ES-I3 (cell line): Measurements from ENCODE around the gene DLGAP1.
"Not testable (repeated sequence)": the region's sequence is repeated elsewhere in the genome, so short reads cannot be mapped to it uniquely, and the experiment has no call there.

ENCODE experiments used
- H3K36me3 ChIP-seq: 2 replicates; pipeline ENCODE4 v1.6.1; 2013; ENCODE audit warnings: mild to moderate bottlenecking, low read length, control low read depth, moderate library complexity; ENCODE audit not compliant: insufficient read depth
- H3K4me1 ChIP-seq: 2 replicates; pipeline ENCODE4 v1.6.1; 2013; ENCODE audit warnings: mild to moderate bottlenecking, control low read depth, low read length; ENCODE audit not compliant: insufficient read depth
- H3K9ac ChIP-seq: 2 replicates; pipeline ENCODE4 v1.6.1; 2013; ENCODE audit warnings: low read depth, mild to moderate bottlenecking, low read length, moderate library complexity
- H3K9me3 ChIP-seq: 2 replicates; pipeline ENCODE4 v1.6.1; 2013; ENCODE audit warnings: mild to moderate bottlenecking, low read length, moderate library complexity; ENCODE audit not compliant: control insufficient read depth, insufficient read depth

DLGAP1 gene

GRCh38 chr18:3661989-3662388, 793.1 kb downstream of the DLGAP1 start:
- Histone ChIP-seq H3K9me3 (peaks cover 4% of the 10 kb centered on the region; the same call in 1 of the 2 replicates), H3K4me1 (peaks cover 20% of the 10 kb centered on the region), H3K9ac (no peak overlapping the region), H3K36me3 (no peaks in the 10 kb centered on the region)

DNA sequence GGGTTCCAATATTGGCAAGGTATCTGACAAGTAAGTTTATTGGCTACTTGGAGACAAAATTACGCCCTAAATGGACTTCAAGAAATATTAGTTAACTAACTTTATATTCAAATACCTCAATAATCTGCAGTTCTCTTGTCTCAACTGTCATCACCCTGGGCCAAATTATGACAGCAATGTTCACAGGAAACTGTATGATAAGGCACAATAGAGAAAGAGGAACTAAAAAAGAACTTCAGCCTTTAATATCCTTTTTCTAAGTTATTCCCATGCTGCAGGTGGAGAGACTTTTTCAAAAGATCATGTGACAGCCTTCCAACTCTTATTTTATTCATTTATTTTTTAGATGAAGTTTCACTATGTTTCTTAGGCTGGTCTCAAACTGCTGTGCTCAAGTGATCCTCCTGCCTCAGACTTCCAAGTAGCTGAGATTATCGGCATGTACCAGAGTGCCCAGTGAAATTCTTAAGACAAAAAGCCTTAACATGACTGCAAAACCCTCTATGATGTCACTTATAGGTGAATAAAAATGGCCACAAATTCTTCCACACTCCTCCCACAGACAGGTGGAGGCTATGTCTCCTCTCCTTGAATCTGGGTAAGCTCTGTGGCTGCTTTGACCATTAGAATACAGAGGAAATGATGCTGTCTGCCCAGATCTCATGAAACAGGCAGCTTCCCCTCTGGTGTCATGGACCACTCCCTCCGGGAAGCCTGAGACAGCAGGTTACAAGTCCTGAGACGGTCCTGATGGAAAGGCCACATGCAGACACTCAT, 794.2 kb downstream of the DLGAP1 start:
- Histone ChIP-seq H3K36me3 (no peaks in the 10 kb centered on the region), H3K9ac (no peak overlapping the region), H3K9me3 (peaks cover 4% of the 10 kb centered on the region; the same call in 1 of the 2 replicates), H3K4me1 (peaks cover 17% of the 10 kb centered on the region)

GRCh38 chr18:3658529-3658928, 796.6 kb downstream of the DLGAP1 start:
- peaks cover 17% of the 10 kb centered on the region for H3K4me1 ChIP-seq
- peaks cover 3% of the 10 kb centered on the region; the same call in 1 of the 2 replicates for H3K9me3 ChIP-seq
- no peaks in the 10 kb centered on the region for H3K36me3 ChIP-seq
- no peak overlapping the region for H3K9ac ChIP-seq

GRCh38 chr18:3655254-3656050, 799.7 kb downstream of the DLGAP1 start:
- Histone ChIP-seq H3K36me3 (no peaks in the 10 kb centered on the region), H3K9me3 (no peaks in the 10 kb centered on the region), H3K4me1 (peaks cover 28% of the 10 kb centered on the region), H3K9ac (no peak overlapping the region)

GRCh38 chr18:3654442-3655253, 800.5 kb downstream of the DLGAP1 start:
- peaks cover 35% of the 10 kb centered on the region for H3K4me1 ChIP-seq
- no peak overlapping the region for H3K9ac ChIP-seq
- H3K36me3 ChIP-seq: no peaks in the 10 kb centered on the region
- no peaks in the 10 kb centered on the region for H3K9me3 ChIP-seq

GRCh38 chr18:3653851-3654441, 801.2 kb downstream of the DLGAP1 start:
- Histone ChIP-seq H3K9ac (no peak overlapping the region), H3K4me1 (peaks cover 42% of the 10 kb centered on the region), H3K9me3 (no peaks in the 10 kb centered on the region), H3K36me3 (no peaks in the 10 kb centered on the region)

DNA sequence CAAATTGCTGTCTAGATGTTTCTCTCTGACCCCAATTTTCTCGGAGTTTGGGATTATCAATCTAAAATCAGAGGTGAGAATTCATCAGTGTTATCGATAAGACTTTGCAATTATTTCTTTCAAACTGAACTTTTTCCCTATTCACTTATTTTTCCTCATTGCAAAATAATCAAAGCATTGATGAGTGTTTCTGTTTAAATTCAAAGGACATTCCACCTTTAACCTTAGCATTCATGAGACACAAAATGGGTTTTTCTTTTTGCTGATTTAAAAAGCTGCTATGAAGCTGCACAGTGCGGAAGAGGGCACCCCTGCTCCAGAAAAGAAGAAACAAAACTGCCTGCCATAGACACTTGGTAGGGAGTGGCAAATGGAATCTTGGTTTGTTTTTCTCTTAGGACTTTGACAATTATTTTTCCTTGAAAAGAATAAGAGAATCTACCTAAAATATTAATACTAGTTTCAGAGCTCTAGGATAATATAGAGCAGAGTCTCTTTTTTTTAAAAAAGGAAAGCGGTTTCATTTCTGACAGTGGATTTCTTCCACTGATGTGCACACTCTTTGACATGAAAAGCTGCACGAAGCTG, 801.8 kb downstream of the DLGAP1 start:
- no peak overlapping the region; the same call in 1 of the 2 replicates for H3K9ac ChIP-seq
- H3K9me3 ChIP-seq: no peaks in the 10 kb centered on the region
- no peaks in the 10 kb centered on the region for H3K36me3 ChIP-seq
- peaks cover 48% of the 10 kb centered on the region for H3K4me1 ChIP-seq

GRCh38 chr18:3652380-3653262, 802.5 kb downstream of the DLGAP1 start:
- no peaks in the 10 kb centered on the region for H3K9me3 ChIP-seq
- H3K36me3 ChIP-seq: no peaks in the 10 kb centered on the region
- H3K4me1 ChIP-seq: peaks cover 54% of the 10 kb centered on the region
- H3K9ac ChIP-seq: no peak overlapping the region; the same call in 1 of the 2 replicates

DNA sequence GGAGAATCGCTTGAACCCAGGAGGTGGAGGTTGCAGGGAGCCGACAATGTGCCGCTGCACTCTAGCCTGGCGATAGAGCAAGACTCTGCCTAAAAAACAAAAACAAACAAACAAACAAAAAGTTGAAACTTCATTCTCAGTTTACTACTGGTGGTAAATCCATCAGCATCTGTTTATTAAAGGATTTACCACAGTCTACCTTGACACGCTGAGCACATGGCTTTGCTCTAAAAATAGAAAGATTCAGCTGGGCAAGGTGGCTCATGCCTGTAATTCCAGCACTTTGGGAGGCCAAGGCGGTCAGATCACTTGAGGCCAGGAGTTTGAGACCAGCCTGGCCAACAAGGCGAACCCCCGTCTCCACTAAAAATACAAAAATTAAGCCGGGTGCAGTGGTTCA, 803.8 kb downstream of the DLGAP1 start:
- Histone ChIP-seq H3K9ac (no peak overlapping the region), H3K36me3 (no peaks in the 10 kb centered on the region), H3K4me1 (peaks cover 54% of the 10 kb centered on the region), H3K9me3 (no peaks in the 10 kb centered on the region)

- peaks cover 51% of the 10 kb centered on the region for H3K4me1 ChIP-seq
- not testable (repeated sequence) for H3K36me3 ChIP-seq, H3K9me3 ChIP-seq, H3K9ac ChIP-seq
Measured at GRCh38 chr18:3650521-3651042, 804.5 kb downstream of the DLGAP1 start.

DNA sequence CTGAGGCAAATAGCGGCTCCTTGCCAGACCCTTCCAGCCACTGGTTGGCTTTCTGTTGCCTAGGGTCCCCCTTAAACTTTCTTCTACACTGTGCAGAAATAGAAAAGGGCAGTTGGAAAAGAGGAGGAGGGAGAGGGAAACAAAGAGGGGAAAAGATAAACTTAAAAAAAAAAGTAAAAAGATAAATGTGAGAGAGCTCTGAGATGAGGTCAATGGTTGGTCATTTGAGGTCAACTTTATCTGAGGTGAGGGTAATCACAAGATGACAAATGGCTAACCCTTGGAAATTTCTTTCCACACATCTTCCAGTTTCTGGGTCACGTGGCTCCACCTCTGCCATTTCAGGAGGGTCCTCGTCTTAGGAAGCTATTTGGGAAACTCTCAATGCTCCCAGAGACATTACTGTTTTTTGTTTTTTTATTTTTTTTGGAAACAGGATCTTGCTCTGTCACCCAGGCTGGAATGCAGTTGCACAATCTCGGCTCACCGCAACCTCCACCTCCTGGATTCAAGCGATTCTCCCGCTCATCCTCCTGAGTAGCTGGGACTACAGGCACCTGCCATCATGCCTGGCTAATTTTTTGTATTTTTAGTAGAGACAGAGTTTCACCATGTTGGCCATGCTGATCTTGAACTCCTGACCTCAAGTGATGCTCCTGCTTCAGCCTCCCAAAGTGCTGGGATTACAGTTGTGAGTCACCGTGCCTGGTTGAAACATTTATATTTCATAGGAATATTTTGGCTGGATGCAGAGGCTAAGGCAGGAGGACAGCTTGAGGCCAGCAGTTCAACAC, 805.3 kb downstream of the DLGAP1 start:
- Histone ChIP-seq H3K4me1 (peaks cover 46% of the 10 kb centered on the region), H3K36me3 (no peaks in the 10 kb centered on the region), H3K9ac (no peak overlapping the region), H3K9me3 (no peaks in the 10 kb centered on the region)

DNA sequence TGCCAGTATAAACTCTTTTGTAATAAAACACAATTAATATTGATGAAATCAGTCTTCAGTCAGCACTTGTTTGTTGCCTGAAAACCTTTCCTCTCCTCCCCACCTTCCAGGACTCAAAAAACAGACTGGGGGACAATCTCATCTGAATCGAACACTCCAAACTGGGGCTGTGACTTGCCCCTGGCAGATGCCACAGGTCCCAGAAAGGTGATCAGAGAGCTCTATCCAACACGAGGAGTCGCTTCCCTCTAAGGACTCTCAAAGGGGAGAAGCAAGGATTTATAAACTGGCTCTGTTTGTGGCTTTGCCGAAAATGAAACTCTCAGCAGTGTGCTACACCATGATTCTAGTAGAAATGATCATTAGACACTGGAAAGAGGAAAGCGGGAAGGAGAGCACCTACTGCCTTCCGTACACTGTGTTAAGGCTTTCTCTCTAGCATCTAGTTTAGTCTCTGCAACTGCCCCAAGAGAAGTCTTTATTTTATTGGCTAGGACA, 805.9 kb downstream of the DLGAP1 start:
- Histone ChIP-seq H3K9me3 (no peaks in the 10 kb centered on the region), H3K36me3 (no peaks in the 10 kb centered on the region), H3K4me1 (peaks cover 41% of the 10 kb centered on the region), H3K9ac (no peak overlapping the region)
